Measurements from ENCODE around the gene ZBTB9. TPM values are rescaled to one million over a fixed set of nuclear protein-coding genes. Genes with fewer than 3 reads are reported as not detected.

Gene ZBTB9
- total RNA-seq, 1 experiment from 2014 or later: 8.4 TPM

DNA sequence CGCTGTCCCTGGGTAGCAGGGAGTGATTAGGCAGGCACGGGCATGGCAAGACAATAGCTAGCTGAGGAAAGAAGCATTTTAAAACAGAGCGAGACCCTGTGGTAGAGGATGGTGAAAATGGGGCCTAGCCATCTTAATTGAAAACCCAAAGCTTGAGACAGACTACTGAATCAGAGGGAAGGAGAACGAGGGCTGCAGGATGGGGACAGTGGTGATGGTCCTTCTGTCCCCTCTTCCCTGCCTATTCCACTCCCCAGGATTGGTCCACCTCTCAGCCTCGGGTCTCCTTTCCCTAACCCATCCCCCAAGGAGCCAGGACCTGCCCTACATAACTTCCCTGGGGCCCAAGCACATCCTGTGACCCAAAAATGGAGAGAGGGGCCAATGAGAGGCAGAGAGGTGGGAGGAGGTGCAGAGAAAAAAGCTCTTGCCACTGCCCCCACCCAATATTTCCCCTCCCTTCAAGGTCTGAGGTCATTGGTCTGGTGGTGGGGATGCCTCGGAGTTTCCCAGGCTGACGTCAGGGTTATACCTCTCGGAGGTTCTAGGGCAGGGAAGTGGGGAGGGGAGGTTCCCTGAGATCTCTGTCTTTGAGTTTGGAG lies 35.6 kb upstream of the ZBTB9 start:
- DNase-seq (ENCODE audit: low read depth): no peak

DNA sequence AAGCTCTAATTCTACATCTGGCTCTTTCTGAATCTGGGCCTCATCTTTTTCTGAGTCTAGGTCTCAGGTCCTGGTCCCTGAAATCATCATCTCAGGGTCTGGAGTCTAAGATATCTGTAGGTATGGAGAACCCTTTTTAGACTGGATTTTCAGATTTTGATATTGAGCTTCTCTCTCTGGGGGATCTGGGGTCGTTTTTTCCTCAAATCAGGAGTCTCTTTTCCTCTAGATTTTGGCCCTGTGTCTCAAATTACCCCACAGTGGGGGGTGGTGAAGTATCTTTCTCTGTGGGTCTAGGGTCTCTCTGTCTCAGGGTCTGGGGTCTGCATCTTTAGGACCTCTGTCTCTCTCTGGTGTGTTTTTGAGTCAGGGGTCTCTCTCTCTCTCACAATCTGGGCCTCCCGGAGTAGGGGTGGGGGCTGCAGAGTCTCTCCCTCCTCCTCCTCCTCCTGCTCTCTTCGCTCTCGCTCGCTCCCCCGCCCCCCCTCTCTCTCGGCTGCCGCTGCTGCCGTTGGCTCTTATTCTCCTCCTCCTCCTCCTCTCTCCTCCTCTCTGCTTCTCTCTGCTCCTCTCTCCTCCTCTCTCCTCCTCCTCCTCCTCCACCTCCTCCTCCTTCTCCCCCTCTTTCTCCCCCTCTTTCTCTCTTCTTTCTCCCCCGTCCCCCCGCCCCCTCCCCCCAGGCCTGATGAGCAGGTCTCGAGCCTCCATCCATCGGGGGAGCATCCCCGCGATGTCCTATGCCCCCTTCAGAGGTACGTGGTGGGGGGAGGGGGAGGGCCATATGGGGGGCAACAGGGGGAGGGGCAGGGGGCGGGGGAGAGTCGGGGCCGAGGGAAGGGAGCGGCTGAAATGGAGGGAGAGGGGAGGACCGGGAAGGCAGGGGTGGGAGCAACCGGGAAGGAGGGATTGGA lies 34.5 kb upstream of the ZBTB9 start, which contains the start of gene SYNGAP1:
Gene SYNGAP1, plus strand, starts transcription at position 486 of the 911 bp plus-strand sequence. Its CDS starts 200 bp downstream, at position 686.
- DNase-seq (ENCODE audit: low read depth): no peak

DNA sequence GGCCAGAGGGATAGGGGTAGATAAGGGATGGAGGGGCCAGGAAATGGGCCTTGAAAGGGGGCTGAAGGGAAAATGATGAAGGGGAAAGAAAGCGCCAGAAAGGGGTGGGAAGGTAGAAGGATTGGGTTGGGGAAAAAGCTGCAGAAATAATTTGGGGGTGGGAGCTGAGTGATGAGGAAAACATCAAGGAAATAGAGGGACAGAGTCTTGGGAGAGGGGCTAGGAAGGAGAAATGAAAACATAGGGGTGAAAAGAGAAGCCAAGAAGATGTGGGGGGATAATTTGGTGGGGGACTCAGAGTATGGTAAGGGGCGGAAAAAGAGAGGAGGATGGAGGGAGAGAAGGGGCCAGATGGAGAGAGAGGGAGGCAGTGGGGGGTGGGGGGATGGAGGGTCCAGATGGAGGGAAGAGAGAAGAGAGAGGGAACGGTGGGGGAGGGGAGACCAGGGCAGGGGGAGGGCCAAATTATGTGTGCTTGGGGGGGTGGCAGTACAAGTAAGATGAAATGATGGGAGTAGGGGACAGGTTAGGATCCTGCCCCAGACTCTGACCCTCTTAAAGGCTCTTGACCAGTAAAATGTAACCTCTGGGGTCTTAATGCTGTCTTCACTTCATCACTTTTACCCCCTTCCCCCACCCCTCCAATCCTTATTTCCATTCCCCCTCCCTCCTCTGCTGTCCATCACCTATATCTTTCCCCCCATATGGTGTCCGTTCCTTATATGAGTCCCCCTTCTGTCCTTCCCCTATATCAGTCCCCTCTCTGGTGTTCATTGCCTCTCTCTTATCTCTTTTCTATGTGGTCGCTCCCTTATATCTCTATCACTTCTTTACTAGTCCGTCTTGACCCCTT lies 33.7 kb upstream of the ZBTB9 start:
- no peak for DNase-seq (ENCODE audit: low read depth)

DNA sequence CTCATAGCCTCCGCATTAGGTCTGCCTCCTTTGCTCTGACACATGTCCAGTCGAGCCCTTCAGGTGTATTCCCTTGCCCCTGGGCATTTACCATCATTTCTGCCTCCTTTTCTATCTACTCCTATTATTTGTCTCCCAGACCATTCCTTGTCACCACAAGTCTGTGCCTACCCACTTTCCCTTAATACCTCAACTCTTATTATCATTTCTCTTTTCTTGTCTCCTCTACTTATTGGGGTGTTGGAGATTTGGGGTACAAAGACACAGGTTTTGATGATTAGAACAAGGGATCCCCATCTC lies 33.1 kb upstream of the ZBTB9 start:
- no peak for DNase-seq (ENCODE audit: low read depth)

DNA sequence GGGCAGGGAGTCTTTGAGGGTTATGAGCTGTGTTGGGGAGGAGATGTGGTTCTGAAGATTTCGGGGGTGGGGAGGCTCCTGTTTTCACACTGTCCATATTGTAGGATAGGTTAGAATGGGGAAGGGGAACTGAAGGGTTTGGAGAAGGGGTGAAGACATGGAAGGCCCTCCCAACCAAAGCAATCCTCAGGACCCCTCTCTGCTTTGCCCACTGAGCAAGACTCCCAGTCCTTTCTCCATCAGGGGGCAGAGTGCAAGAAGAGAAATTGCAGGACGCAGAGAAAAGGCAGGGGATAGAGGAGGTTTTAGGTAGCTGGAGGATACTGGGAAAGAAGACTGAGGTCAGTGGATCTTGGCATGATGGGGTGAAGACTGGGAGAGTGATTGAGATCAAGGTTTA lies 30.6 kb upstream of the ZBTB9 start:
- no peak for DNase-seq (ENCODE audit: low read depth)

DNA sequence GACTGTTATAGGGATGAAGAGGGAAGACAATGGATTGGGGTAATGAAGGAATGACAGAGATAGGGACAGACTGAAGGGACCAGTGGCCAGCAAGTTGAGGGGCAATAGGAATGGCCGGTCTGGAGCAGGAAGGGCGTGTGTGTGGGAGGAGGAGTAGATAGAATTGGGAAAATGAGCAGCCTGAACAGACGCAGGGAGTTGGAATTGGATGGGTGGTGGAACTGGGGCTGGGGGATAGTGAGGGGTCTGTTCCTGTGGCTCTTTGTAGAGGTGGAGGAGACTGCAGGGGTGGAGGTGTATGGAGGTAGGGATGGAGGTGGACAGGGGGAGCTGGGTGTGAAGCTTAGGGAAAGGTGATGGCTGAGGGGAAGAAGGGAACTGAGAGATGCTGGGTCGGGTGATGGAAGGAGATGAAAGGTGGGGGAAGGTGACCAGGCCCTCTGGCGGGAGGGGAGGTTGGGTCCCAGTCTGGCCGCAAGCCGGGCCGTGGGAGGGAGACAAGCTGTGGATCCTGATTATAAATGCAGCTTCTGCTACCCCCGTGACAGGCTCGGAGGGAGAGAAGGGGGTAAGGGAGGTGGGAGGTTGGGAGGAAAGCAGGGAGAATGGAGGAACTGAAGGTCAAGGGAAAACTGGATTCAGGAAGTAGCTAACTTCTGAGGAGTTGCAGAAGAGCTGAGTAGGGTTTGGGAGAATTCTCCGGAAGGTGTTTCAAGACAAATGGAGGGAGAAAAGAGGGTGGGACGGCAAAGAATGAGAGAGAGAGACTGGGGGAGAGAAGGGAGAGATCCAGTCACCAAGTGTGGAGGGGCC lies 29.3 kb upstream of the ZBTB9 start:
- no peak for DNase-seq (ENCODE audit: low read depth)

DNA sequence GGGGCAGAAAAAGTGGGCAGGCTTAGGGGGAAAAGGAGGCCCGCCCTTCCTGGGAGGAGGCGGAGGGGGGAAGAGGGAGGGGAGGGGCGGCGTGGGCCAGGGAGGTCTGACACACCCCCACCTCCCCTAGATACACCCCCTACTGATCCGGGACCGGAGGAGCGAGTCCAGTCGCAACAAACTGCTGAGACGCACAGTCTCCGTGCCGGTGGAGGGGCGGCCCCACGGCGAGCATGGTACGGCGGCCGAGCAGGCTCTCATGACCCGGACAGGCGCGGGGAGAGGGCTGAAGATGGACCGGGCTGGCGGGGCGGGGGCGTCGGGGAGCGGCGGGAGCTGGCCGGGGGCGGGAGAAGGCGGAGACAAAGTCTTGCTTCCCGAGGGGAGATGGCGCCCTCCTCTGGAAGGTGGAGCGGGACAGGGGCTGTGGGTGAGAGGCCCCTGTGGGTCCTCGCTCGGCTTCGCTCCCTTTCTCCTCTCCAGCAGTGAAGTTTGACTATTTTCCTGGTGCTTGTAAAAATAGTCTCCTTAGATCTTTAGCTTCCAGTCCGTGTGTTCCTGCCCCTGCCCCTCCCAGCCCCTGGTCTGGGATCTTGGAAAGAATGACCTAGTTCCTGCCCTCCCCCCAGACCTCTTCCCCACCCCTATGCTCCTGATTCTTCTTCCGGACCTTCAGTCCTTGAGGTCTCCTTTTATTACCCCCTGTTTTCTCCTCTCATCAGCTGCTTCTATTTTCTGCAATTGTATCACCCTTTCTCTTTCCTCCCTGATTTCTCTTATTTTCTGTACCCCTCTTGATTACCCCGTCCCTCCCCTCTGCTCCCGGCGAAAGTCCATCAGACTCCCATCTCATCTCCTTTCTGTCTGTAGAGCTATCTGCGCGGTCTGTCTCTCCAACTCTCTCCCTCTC lies 28.5 kb upstream of the ZBTB9 start:
- peak; percentile 82 for DNase-seq (ENCODE audit: low read depth)

DNA sequence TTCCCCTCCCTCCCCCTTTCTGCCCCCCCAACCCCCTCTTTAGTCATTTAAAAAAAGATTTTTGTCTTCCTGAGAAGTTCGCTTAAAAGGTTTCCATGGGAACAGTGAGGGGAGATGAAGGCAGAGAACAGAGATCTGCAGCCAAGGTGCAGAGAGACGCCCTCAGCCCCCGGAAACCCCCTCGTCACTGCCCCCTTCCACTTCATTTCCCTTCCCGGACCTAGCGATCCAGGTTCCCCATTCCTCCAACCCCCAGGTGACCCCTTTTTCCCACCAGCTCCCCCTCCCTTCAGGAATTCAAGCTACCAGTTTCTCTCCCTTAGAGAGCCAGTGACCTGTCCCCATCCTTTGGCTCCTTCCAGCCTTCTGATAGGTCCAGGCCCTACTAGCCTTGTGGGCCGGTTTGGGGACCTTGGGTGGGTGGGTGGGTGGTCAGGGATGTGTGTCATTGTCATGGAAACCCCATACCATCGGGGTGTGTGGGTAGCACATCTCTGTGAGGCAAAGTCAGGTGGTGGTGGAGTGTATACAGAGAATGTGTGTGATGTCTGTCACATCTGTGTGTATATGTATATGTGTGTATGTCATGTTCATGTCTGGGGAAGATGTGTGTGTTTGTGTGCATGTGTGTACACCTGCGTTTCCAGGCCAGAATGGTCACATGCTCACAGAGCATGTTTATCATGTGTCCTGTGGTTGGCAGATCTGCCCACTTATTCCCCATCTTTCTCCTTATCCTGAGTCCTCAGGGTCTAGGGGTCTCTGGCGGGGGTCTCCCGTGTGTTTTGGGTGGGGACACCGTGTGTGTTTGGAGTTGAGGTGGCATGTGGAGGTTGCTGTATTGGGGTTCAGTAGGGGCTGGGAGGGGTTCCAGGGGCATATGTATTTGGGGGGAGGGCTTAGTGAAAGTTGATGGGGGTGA lies 27.5 kb upstream of the ZBTB9 start:
- DNase-seq (ENCODE audit: low read depth): no peak

DNA sequence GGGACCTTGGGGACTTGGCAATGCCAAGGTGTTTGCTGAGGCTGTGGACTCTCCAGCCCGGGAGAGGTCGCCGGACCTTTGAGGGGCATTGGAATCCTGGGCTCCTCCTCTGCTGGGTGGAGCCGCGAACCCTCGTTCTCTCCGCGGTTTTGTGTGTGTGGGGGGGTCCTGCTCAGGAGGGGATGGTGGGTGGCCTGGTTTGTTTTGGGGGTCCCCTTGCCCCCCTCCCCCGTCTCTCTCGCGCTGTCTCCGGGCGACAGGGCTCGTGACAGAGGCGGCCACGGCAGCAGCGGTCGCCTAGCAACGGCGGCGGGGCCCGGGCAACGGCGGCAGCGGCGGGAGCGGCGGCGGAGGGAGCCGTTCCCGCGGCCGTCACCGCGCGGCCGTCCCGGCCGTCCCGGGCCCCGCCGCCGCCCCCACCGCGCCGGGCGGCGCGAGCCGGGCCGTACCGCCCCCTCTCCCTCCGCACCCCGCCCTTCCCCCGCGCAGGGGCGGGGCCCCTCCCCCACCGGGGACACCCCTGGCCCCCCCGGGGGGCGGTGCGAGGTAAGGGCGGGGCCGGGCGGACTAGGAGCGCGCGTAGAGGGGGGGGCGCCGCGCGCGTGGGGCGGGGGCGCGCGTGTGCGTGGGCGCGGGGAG lies 26.7 kb upstream of the ZBTB9 start:
- DNase-seq (ENCODE audit: low read depth): peak; percentile 32

DNA sequence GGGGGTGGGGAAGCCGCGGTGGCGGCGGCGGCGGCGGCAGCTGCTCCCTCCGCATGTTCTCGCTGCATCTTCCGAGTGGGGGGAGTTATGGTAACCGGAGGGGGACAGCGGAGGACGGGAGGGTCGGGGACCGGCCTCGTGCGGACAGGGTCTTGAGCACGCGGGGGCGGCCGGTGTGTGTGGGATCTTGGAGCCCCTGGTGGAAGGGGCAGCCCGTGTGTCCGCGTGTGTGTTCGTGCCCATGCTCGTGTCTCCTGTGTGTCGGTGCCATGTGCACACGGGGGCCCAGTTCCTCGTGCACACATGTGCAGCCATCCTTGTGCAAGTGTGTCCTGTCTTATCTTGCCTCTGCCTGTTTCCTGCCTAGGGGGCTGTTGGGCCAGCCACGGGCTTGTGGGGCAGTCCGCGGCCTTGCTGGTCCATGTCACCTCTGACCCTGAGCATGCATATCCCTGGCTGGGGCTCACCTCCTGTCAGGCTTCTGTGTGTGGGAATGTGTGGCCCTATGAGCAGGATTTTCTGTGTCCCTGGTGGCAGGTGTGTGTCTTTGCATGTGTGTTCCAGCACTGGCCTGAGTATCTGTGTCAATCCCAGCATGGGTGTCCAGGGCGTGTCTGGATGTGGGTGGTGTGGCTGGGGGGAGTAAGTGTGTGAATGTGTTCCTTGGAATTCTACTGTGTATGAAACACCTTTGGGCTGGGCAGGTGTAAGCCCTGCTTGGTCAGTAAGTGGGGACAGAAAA lies 26.0 kb upstream of the ZBTB9 start:
- peak; percentile 36 for DNase-seq (ENCODE audit: low read depth)

DNA sequence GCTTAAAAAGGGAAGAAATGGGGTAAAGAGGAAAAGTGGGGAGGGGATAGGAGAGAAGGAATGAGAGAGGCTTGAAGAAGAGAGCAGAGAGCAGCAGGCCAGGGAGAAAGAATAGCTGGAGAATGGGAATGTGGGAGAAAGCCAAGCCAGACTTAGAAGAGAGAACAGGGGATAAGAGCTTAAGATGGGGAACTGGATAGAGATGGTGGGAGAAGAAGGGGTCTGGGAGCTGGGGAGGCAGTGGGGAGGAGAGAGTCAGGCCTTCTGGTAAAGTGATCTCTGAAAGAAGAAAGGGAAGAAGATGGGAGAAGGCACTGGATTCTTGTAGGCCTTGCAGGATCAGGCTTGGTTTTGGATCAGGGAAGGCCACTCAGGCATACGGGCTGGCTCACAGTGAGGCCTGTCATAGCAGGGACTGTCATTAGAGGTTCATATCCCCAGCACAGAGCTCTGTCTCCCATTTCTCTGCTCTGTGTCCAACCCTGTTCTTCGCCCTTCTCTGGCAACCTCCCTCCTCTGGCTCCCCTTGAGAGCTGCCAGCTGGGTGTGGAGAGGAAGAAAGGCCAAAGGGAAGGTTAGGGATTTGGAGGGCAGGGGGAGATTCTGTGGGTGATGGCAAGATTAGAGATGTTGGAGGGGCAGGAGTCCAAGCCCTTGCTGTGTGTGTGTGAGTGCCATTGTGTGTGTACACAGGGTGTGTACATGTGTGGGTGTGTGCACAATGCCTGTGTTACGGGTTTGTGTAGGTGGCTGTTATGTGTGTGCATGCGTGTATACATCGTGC lies 25.2 kb upstream of the ZBTB9 start:
- no peak for DNase-seq (ENCODE audit: low read depth)

DNA sequence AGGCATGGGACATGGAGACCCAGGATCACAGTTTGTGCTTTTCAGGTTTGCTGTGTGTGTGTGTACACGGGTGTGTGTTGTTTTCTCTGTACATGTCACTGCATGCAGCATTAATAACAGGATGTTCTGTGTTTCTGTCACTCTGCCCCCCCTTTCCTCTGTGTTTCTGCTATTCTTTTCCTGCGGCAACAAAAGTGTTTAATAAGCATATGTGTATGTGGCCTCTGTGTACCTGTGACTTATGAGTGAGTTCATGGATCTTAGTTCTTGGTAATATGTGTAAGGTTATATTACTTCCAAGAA lies 24.7 kb upstream of the ZBTB9 start:
- DNase-seq (ENCODE audit: low read depth): no peak

DNA sequence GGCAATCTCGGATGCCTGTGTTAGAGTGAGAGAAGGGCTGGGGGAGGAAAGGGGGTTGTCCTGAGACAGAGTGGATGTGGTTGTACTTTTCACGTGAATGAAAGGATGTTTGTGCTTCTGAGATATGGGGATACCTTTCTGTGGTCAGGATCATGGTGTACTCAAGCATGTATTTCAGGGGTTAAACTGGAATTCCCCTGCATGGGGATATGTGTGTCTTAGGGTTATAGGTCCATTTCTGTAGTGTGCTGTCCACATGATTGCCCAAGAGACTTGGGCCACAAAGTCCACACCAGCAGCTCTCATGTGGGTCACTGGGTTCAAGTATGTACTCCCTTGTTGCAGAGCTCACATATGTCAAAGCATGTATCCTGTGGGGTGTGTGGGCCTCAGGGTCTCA lies 24.0 kb upstream of the ZBTB9 start:
- DNase-seq (ENCODE audit: low read depth): no peak

DNA sequence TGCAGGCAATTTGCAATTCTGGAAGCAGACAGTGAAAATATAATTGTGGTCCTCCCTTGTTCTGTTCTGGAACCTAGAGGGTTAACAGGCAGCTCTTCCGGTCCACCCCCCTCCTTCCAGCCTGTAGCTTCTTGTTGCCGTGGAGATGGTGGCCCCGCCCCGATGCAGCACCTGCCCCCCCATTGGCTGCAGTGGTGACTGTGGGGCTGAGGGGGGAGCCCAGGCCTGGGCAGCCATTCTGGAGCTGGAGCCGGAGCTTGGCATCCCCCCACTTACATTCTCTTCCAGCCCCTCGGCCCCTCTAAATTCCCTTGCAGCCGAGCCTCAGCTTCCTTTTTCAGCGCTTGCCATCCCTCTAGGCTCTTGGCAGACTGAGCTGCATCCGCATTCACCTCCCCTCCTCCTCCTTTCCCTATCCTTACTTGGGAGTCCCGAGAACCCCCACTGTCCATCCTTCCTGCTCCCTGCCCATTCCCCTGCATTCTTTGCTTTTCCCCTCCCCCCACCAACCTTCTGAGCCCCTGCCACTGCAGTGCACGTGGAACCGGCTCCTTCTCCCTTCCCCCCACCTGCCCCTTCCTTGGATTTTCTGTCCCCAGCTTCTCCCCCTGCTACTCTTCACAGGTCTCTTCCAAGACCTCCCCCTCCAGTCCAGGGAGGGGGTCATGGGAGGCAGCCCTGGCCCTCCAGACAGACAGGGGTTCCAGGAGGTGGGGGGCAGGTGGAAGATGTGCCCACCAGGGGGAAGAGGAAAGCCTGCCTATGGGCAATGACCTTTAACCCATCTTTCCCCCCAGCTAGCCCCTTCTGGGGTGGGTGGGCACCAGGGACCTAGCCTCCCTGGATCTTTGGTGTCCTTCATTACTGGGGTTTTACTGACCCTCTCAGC lies 23.1 kb upstream of the ZBTB9 start:
- peak; percentile 66 for DNase-seq (ENCODE audit: low read depth)

DNA sequence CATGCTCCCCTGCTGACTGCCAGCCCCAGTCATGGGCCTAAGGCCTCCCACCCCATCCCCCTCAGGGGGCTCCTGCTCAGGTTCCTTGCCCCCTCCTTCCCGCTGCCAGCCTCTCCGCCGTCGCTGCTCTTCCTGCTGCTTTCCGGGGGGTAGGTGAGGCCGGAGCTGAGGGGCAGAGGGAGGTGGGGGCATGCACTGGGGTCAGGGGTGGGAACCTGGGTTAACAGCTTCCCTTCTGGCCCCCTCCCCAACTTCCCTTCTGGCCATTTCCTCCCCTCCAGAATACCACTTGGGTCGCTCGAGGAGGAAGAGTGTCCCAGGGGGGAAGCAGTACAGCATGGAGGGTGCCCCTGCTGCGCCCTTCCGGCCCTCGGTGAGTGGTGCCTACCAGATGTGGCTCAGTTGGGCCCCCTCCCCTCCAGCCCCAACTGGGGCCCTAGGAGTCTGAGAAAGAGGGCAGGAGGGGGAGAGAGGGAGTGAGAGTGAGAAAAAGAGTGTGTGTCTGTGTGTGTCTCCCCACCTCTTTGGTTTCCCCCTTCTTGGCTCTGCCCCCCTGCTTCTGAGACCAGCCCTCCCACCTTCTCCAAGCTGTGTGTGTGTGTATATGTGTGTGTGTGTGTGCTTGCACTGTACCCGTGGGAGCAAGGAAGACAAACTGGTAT lies 22.4 kb upstream of the ZBTB9 start:
- DNase-seq (ENCODE audit: low read depth): no peak

DNA sequence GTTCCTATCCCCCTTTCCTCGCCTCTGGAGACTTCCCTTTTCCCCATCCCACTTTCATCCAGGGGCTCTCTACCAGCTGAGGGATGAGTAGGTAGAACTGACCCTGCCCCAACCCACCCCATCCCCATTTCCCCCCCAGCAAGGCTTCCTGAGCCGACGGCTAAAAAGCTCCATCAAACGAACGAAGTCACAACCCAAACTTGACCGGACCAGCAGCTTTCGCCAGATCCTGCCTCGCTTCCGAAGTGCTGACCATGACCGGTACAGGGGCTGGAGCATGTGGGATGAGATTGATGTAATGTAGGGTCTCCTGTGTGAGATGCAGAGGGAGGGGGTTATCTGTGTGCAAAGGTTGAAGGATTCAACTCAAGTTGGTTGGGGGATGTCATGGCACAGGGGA lies 21.8 kb upstream of the ZBTB9 start:
- no peak for DNase-seq (ENCODE audit: low read depth)
